ENCODE results near the gene PWWP2B. TPM values are rescaled to one million over a fixed set of nuclear protein-coding genes. Genes with fewer than 3 reads are reported as not detected.

Gene PWWP2B
- total RNA-seq, 1 experiment from 2014 or later = 51.6 TPM

- no peak for DNase-seq (ENCODE audit: low read depth, low spot score)
- CTCF ChIA-PET = interaction anchor here (0.7 kb wide), 2 partner anchors 26 to 157 kb away, joined by 4 read pairs; no protein-coding TSS in a partner anchor
- H3K27ac ChIP-seq (ENCODE audit: low read length) = no peak overlapping the region
- POLR2A ChIA-PET = no interaction called here
- no peak for ATAC-seq
- peaks cover 25% of the 10 kb centered on the region for H3K4me1 ChIP-seq (ENCODE audit: control insufficient read depth, insufficient read depth, low read length)
- H3K4me3 ChIP-seq (ENCODE audit: low read depth in 2 of 2, low read length in 2 of 2) = no peak overlapping the region
- H3K27me3 ChIP-seq (ENCODE audit: control insufficient read depth, insufficient read depth, low read length) = no peaks in the 10 kb centered on the region
- BruUV-seq (replicated peaks) = no TSS peak
- H3K36me3 ChIP-seq (ENCODE audit: control insufficient read depth, insufficient read depth, low read length) = no peaks in the 10 kb centered on the region
- TF ChIP-seq CTCF (IDR thresholded peaks at IDR 0.05) (no peak), POLR2AphosphoS5 (IDR thresholded peaks at IDR 0.05; ENCODE audit: low read depth, low read length) (no peak), SIN3A (IDR thresholded peaks at IDR 0.05; ENCODE audit: borderline replicate concordance, insufficient read depth, low read depth, low read length) (no peak), TCF7L2 (IDR thresholded peaks at IDR 0.05; ENCODE audit: low read depth, low read length) (no peak), REST (IDR thresholded peaks at IDR 0.05; ENCODE audit: insufficient read depth in 1 of 2, low read depth in 2 of 2, low read length in 1 of 2) (no peak)
- intact Hi-C loops (cut with micrococcal nuclease; ENCODE audit: unreplicated experiment) = no loop called here
- H3K9me3 ChIP-seq (ENCODE audit: control insufficient read depth, insufficient read depth, low read depth, low read length) = no peaks in the 10 kb centered on the region
- in situ Hi-C loops (cut with HindIII; ENCODE audit: low pct_unique_long_range_greater_than_20kb, low sequenced_read_pairs) = no loop called here
Measured at GRCh38 chr10:132461103-132461682, 64.2 kb downstream of the PWWP2B start.

- CTCF ChIA-PET = no interaction called here
- TF ChIP-seq REST (IDR thresholded peaks at IDR 0.05; ENCODE audit: insufficient read depth in 1 of 2, low read depth in 2 of 2, low read length in 1 of 2) (no peak), CTCF (IDR thresholded peaks at IDR 0.05) (no peak), SIN3A (IDR thresholded peaks at IDR 0.05; ENCODE audit: borderline replicate concordance, insufficient read depth, low read depth, low read length) (no peak), POLR2AphosphoS5 (IDR thresholded peaks at IDR 0.05; ENCODE audit: low read depth, low read length) (no peak)
- H3K4me3 ChIP-seq (ENCODE audit: low read depth in 2 of 2, low read length in 2 of 2) = no peak overlapping the region
- intact Hi-C loops (cut with micrococcal nuclease; ENCODE audit: unreplicated experiment) = no loop called here
- no peaks in the 10 kb centered on the region for H3K9me3 ChIP-seq (ENCODE audit: control insufficient read depth, insufficient read depth, low read depth, low read length)
- DNase-seq (ENCODE audit: low read depth, low spot score) = no peak
- no peak for ATAC-seq
- BruUV-seq (replicated peaks) = no TSS peak
- H3K27ac ChIP-seq (ENCODE audit: low read length) = no peak overlapping the region
- in situ Hi-C loops (cut with HindIII; ENCODE audit: low pct_unique_long_range_greater_than_20kb, low sequenced_read_pairs) = no loop called here
- peaks cover 25% of the 10 kb centered on the region for H3K4me1 ChIP-seq (ENCODE audit: control insufficient read depth, insufficient read depth, low read length)
- no peaks in the 10 kb centered on the region for H3K27me3 ChIP-seq (ENCODE audit: control insufficient read depth, insufficient read depth, low read length)
- POLR2A ChIA-PET = no interaction called here
- H3K36me3 ChIP-seq (ENCODE audit: control insufficient read depth, insufficient read depth, low read length) = no peaks in the 10 kb centered on the region
Measured at GRCh38 chr10:132461683-132462231, 64.8 kb downstream of the PWWP2B start.

Data from Panc1 (cell line).